GM19397 (cell line): ENCODE results near the gene TRAPPC11.
A peak's percentile ranks its signal among the peaks of the same experiment; 100 is the strongest.

Experiments
- ATAC-seq: cut with Tn5 transposase; IDR thresholded peaks from one replicate; pipeline ENCODE4 v1.9.1; 2021; ENCODE audit warnings: mild to moderate bottlenecking, moderate library complexity; ENCODE audit not compliant: unreplicated experiment

TRAPPC11 gene

GRCh38 chr4:183636923-183637322 is 22.2 kb upstream of the TRAPPC11 start:
- no peak for ATAC-seq

GRCh38 chr4:183637461-183637860 is 21.6 kb upstream of the TRAPPC11 start:
- ATAC-seq: no peak

- no peak for ATAC-seq
Observed at GRCh38 chr4:183638436-183638835, 20.7 kb upstream of the TRAPPC11 start.

- no peak for ATAC-seq
Observed at GRCh38 chr4:183639291-183639690, 19.8 kb upstream of the TRAPPC11 start.

GRCh38 chr4:183645326-183645725 is 13.8 kb upstream of the TRAPPC11 start:
- ATAC-seq: no peak

GRCh38 chr4:183657564-183657963 is 1.5 kb upstream of the TRAPPC11 start:
- ATAC-seq: no peak

GRCh38 chr4:183658362-183659028 is 598 bp upstream of the TRAPPC11 start:
- ATAC-seq: peak; percentile 35

- no peak for ATAC-seq
Observed at GRCh38 chr4:183659872-183660242, 764 bp downstream of the TRAPPC11 start.

- ATAC-seq: no peak
Observed at GRCh38 chr4:183666088-183666487, 7.0 kb downstream of the TRAPPC11 start.

GRCh38 chr4:183670251-183670650 is 11.2 kb downstream of the TRAPPC11 start:
- no peak for ATAC-seq

GRCh38 chr4:183670960-183671555 is 12.0 kb downstream of the TRAPPC11 start:
- no peak for ATAC-seq

GRCh38 chr4:183674153-183674552 is 15.1 kb downstream of the TRAPPC11 start:
- ATAC-seq: no peak

- no peak for ATAC-seq
Observed at GRCh38 chr4:183675625-183676024, 16.5 kb downstream of the TRAPPC11 start.

GRCh38 chr4:183681119-183681518 is 22.0 kb downstream of the TRAPPC11 start:
- ATAC-seq: no peak

- ATAC-seq: no peak
Observed at GRCh38 chr4:183686461-183686860, 27.4 kb downstream of the TRAPPC11 start.

- no peak for ATAC-seq
Observed at GRCh38 chr4:183688216-183688615, 29.1 kb downstream of the TRAPPC11 start.

GRCh38 chr4:183691006-183691405 is 31.9 kb downstream of the TRAPPC11 start:
- ATAC-seq: no peak

GRCh38 chr4:183691897-183692296 is 32.8 kb downstream of the TRAPPC11 start:
- ATAC-seq: no peak

- ATAC-seq: no peak
Observed at GRCh38 chr4:183698909-183699308, 39.8 kb downstream of the TRAPPC11 start.

GRCh38 chr4:183700407-183700806 is 41.3 kb downstream of the TRAPPC11 start:
- ATAC-seq: no peak

GRCh38 chr4:183702492-183702891 is 43.4 kb downstream of the TRAPPC11 start:
- no peak for ATAC-seq

- no peak for ATAC-seq
Observed at GRCh38 chr4:183714626-183715025, 55.5 kb downstream of the TRAPPC11 start.

- ATAC-seq: no peak
Observed at GRCh38 chr4:183716302-183716701, 57.2 kb downstream of the TRAPPC11 start.
